HEK293T (cell line): Measurements from ENCODE around the gene BBX.
A peak's percentile ranks its signal among the peaks of the same experiment; 100 is the strongest.

Source experiments
- CTCF ChIA-PET: fragments of 350-600 bp; formaldehyde crosslinking; extraction: SDS; loops from one replicate; lab custom pipeline; 2021; ENCODE audit warnings: antibody characterized with exemption, inconsistent platforms; lab: Yijun Ruan, JAX
- POLR2A ChIA-PET: fragments of 350-600 bp; formaldehyde crosslinking; extraction: SDS; loops from one replicate; lab custom pipeline; 2020; ENCODE audit warnings: antibody characterized with exemption, inconsistent platforms; lab: Yijun Ruan, JAX
- DNase-seq: peaks from one replicate; pipeline ENCODE4 v3.0.0; 2012; ENCODE audit warnings: mixed read lengths; ENCODE audit errors: extremely low spot score
- ARNT ChIP-seq: fragments of 450-650 bp; IDR thresholded peaks from 2 replicates; pipeline ENCODE4 v1.6.1; 2017; ENCODE audit warnings: mild to moderate bottlenecking
- BHLHE40 ChIP-seq: fragments of 450-650 bp; IDR thresholded peaks from 2 replicates; pipeline ENCODE4 v1.6.1; 2016; ENCODE audit warnings: mild to moderate bottlenecking, moderate library complexity, borderline replicate concordance
- CTBP1 ChIP-seq: fragments of 450-650 bp; IDR thresholded peaks from 2 replicates; pipeline ENCODE4 v1.6.1; 2016; ENCODE audit warnings: borderline replicate concordance
- ELF4 ChIP-seq: fragments of 450-650 bp; IDR thresholded peaks from 2 replicates; pipeline ENCODE4 v1.6.1; 2017; ENCODE audit warnings: antibody characterized with exemption
- FOXA1 ChIP-seq: fragments of 450-650 bp; IDR thresholded peaks from 2 replicates; pipeline ENCODE4 v1.6.1; 2016; ENCODE audit warnings: mild to moderate bottlenecking
- FOXK2 ChIP-seq: fragments of 450-650 bp; IDR thresholded peaks from 2 replicates; pipeline ENCODE4 v1.6.1; 2016; ENCODE audit warnings: mild to moderate bottlenecking
- FOXM1 ChIP-seq: fragments of 450-650 bp; IDR thresholded peaks from 2 replicates; pipeline ENCODE4 v1.6.1; 2017; ENCODE audit warnings: mild to moderate bottlenecking, borderline replicate concordance
- HDGF ChIP-seq: fragments of 450-650 bp; IDR thresholded peaks from 2 replicates; pipeline ENCODE4 v1.6.1; 2017; ENCODE audit warnings: antibody characterized with exemption, borderline replicate concordance
- L3MBTL2 ChIP-seq: fragments of 450-650 bp; conservative IDR thresholded peaks from 2 replicates; pipeline ENCODE4 v1.6.1; 2016; ENCODE audit warnings: mild to moderate bottlenecking
- LEF1 ChIP-seq: fragments of 450-650 bp; IDR thresholded peaks from 2 replicates; pipeline ENCODE4 v1.6.1; 2017; ENCODE audit warnings: mild to moderate bottlenecking, borderline replicate concordance
- NFRKB ChIP-seq: fragments of 450-650 bp; IDR thresholded peaks from 2 replicates; pipeline ENCODE4 v1.6.1; 2016; ENCODE audit warnings: mild to moderate bottlenecking, moderate library complexity
- PKNOX1 ChIP-seq: fragments of 450-650 bp; IDR thresholded peaks from 2 replicates; pipeline ENCODE4 v1.6.1; 2016
- SP1 ChIP-seq: fragments of 450-650 bp; IDR thresholded peaks from 2 replicates; pipeline ENCODE4 v1.6.1; 2017
- SUZ12 ChIP-seq: fragments of 450-650 bp; IDR thresholded peaks from 2 replicates; pipeline ENCODE4 v1.6.1; 2016; ENCODE audit warnings: mild to moderate bottlenecking
- TARDBP ChIP-seq: fragments of 450-650 bp; IDR thresholded peaks from 2 replicates; pipeline ENCODE4 v1.6.1; 2016
- ZNF384 ChIP-seq: fragments of 450-650 bp; IDR thresholded peaks from 2 replicates; pipeline ENCODE4 v1.6.1; 2016

The BBX gene

GRCh38 chr3:107654218-107654617 is 131.5 kb downstream of the BBX start:
- POLR2A ChIA-PET = no interaction called here
- no peak for DNase-seq
- TF ChIP-seq FOXM1 (no peak), FOXK2 (no peak), ELF4 (no peak), ARNT (no peak), FOXA1 (no peak), HDGF (no peak), CTBP1 (no peak), BHLHE40 (no peak), PKNOX1 (no peak), SP1 (no peak), NFRKB (no peak), ZNF384 (no peak), TARDBP (no peak), LEF1 (no peak), L3MBTL2 (no peak), SUZ12 (no peak)
- CTCF ChIA-PET = no interaction called here

GRCh38 chr3:107657971-107658370 is 135.2 kb downstream of the BBX start:
- ChIA-PET POLR2A (no interaction called here), CTCF (interaction anchor here (0.8 kb wide), 1 partner anchor 82 kb away, joined by 3 read pairs; no protein-coding TSS in a partner anchor)
- TF ChIP-seq NFRKB (no peak), ELF4 (no peak), SUZ12 (no peak), HDGF (no peak), TARDBP (no peak), ZNF384 (no peak), BHLHE40 (no peak), SP1 (no peak), LEF1 (no peak), ARNT (no peak), FOXA1 (no peak), CTBP1 (no peak), PKNOX1 (no peak), L3MBTL2 (no peak), FOXM1 (no peak), FOXK2 (no peak)
- DNase-seq = no peak

- ChIA-PET POLR2A (no interaction called here), CTCF (interaction anchor here (0.5 to 1.8 kb wide), 6 partner anchors 15 to 84 kb away, joined by 3 to 7 read pairs (median 3); no protein-coding TSS in a partner anchor)
- no peak for DNase-seq
- no peak for TF ChIP-seq CTBP1
- peak; percentile 97 for TF ChIP-seq ZNF384
Observed at GRCh38 chr3:107660306-107660976, 137.7 kb downstream of the BBX start.

GRCh38 chr3:107661447-107662123 is 138.8 kb downstream of the BBX start:
- ChIA-PET CTCF (interaction anchor here (1.0 to 1.8 kb wide), 2 partner anchors 10 to 14 kb away, joined by 3 to 7 read pairs; no protein-coding TSS in a partner anchor), POLR2A (no interaction called here)
- DNase-seq = no peak
- TF ChIP-seq LEF1 (no peak), ELF4 (no peak), SUZ12 (no peak), FOXA1 (no peak), FOXM1 (no peak), CTBP1 (no peak), TARDBP (no peak), SP1 (no peak), BHLHE40 (no peak), ZNF384 (no peak), L3MBTL2 (no peak), HDGF (no peak), PKNOX1 (no peak), NFRKB (no peak), ARNT (no peak), FOXK2 (no peak)

- TF ChIP-seq NFRKB (no peak), TARDBP (no peak), LEF1 (no peak), ARNT (no peak), ELF4 (no peak), L3MBTL2 (no peak), BHLHE40 (no peak), FOXA1 (no peak), HDGF (no peak), FOXM1 (no peak), PKNOX1 (no peak), CTBP1 (no peak), FOXK2 (no peak)
- POLR2A ChIA-PET = no interaction called here
- DNase-seq = no peak
- CTCF ChIA-PET = interaction anchor here (0.8 kb wide), 1 partner anchor 14 kb away, joined by 3 read pairs; no protein-coding TSS in a partner anchor
Observed at GRCh38 chr3:107662124-107662507, 139.4 kb downstream of the BBX start.
